Panc1 (cell line): ENCODE measurements around the gene QSOX1. TPM values are rescaled to one million over a fixed set of nuclear protein-coding genes. Genes with fewer than 3 reads are reported as not detected.

ENCODE experiments used
- ATAC-seq: fragments of 200-7000 bp; cut with Tn5 transposase; 2 replicates; pipeline ENCODE4 v1.9.1; 2020; ENCODE audit warnings: mild to moderate bottlenecking, moderate library complexity
- BruUV-seq: library from RNA; stranded (reverse); fragments of 400-500 nt; replicated peaks from 2 replicates; lab custom pipeline; 2021; lab: Mats Ljungman, UMichigan
- CTCF ChIA-PET: fragments of 300-600 bp; sonication (Branson Sonifier 250); formaldehyde crosslinking; loops from one replicate; lab custom pipeline; 2022; ENCODE audit warnings: antibody characterized with exemption; lab: Charles Lee
- POLR2A ChIA-PET: fragments of 300-600 bp; sonication (Branson Sonifier 250); formaldehyde crosslinking; loops from one replicate; lab custom pipeline; 2022; ENCODE audit warnings: antibody characterized with exemption; lab: Charles Lee
- DNase-seq: peaks from one replicate; pipeline ENCODE4 v3.0.0-alpha.2; 2010; ENCODE audit warnings: low read depth, low spot score
- H3K27ac ChIP-seq: 2 replicates; pipeline ENCODE4 v1.5.1; 2011; ENCODE audit warnings: mild to moderate bottlenecking, low read length, inconsistent platforms
- H3K27me3 ChIP-seq: fragments of 200-500 bp; sonication (Bioruptor generic); 2 replicates; pipeline ENCODE4 v1.6.0; 2014; ENCODE audit warnings: low read length, inconsistent platforms; ENCODE audit not compliant: control insufficient read depth, insufficient read depth
- H3K36me3 ChIP-seq: fragments of 200-500 bp; sonication (Bioruptor generic); 2 replicates; pipeline ENCODE4 v1.5.1; 2014; ENCODE audit warnings: inconsistent platforms, mild to moderate bottlenecking, low read length, moderate library complexity; ENCODE audit not compliant: control insufficient read depth, insufficient read depth
- H3K4me1 ChIP-seq: 2 replicates; pipeline ENCODE4 v1.5.1; 2011; ENCODE audit warnings: inconsistent platforms, mild to moderate bottlenecking, low read length, moderate library complexity; ENCODE audit not compliant: control insufficient read depth, insufficient read depth
- H3K4me3 ChIP-seq, 2 experiments: 2 replicates each; pipeline ENCODE4 v1.5.1; 2011 to 2012; ENCODE audit warnings: low read depth in 2 of 2, low read length in 2 of 2, mild to moderate bottlenecking in 2 of 2, inconsistent platforms in 1 of 2, moderate library complexity in 1 of 2
- H3K9me3 ChIP-seq: fragments of 200-500 bp; sonication (Bioruptor generic); 2 replicates; pipeline ENCODE4 v1.5.1; 2014; ENCODE audit warnings: low read depth, mild to moderate bottlenecking, inconsistent platforms, low read length, moderate library complexity; ENCODE audit not compliant: control insufficient read depth, insufficient read depth
- CTCF ChIP-seq: fragments of 450-650 bp; IDR thresholded peaks from 2 replicates; pipeline ENCODE4 v1.5.1; 2017; ENCODE audit warnings: mild to moderate bottlenecking
- POLR2AphosphoS5 ChIP-seq: IDR thresholded peaks from 2 replicates; pipeline ENCODE4 v1.6.1; 2012; ENCODE audit warnings: mild to moderate bottlenecking, low read depth, low read length, moderate library complexity
- REST ChIP-seq, 2 experiments: IDR thresholded peaks; 2 replicates each; pipeline ENCODE4 v1.6.1; 2011 to 2012; ENCODE audit warnings: low read depth in 2 of 2, control low read depth in 1 of 2, low read length in 1 of 2, mild to moderate bottlenecking in 1 of 2, moderate library complexity in 1 of 2; ENCODE audit not compliant: insufficient read depth in 1 of 2
- SIN3A ChIP-seq: IDR thresholded peaks from 2 replicates; pipeline ENCODE4 v1.6.1; 2012; ENCODE audit warnings: low read depth, mild to moderate bottlenecking, low read length, moderate library complexity, borderline replicate concordance; ENCODE audit not compliant: insufficient read depth
- TCF7L2 ChIP-seq: IDR thresholded peaks from 2 replicates; pipeline ENCODE4 v1.6.1; 2011; ENCODE audit warnings: mild to moderate bottlenecking, low read depth, low read length, inconsistent platforms
- in situ Hi-C: cut with HindIII; loops from 2 replicates; pipeline ENCODE4 v1.10.0; 2016; ENCODE audit warnings: low sequenced_read_pairs, low pct_unique_long_range_greater_than_20kb
- intact Hi-C: fragments of 100-400 bp; cut with micrococcal nuclease; formaldehyde crosslinking; loops from one replicate; pipeline ENCODE4 v1.10.0; 2022; ENCODE audit not compliant: unreplicated experiment
- total RNA-seq: library from RNA; stranded (reverse); gene quantifications from one replicate; pipeline ENCODE4 v1.2.1, GENCODE V29; 2021; ENCODE audit not compliant: unreplicated experiment

QSOX1 gene
- total RNA-seq, 1 experiment from 2014 or later: 152 TPM

GRCh38 chr1:180195401-180195800 is 40.7 kb downstream of the QSOX1 start:
- H3K27ac ChIP-seq: no peak overlapping the region
- POLR2A ChIA-PET: no interaction called here
- no peaks in the 10 kb centered on the region for H3K36me3 ChIP-seq
- ATAC-seq (no peak), DNase-seq (no peak)
- no peaks in the 10 kb centered on the region for H3K9me3 ChIP-seq
- TF ChIP-seq CTCF (no peak), TCF7L2 (no peak), POLR2AphosphoS5 (no peak), SIN3A (no peak), REST (IDR thresholded peaks at IDR 0.05; ENCODE audit: insufficient read depth in 1 of 2, low read depth in 2 of 2, low read length in 1 of 2) (no peak)
- no peaks in the 10 kb centered on the region for H3K27me3 ChIP-seq
- CTCF ChIA-PET: no interaction called here
- intact Hi-C loops (no loop called here), in situ Hi-C loops (no loop called here)
- no peak overlapping the region for H3K4me3 ChIP-seq
- BruUV-seq: no TSS peak
- no peaks in the 10 kb centered on the region for H3K4me1 ChIP-seq

GRCh38 chr1:180195916-180196315 is 41.2 kb downstream of the QSOX1 start:
- DNase-seq (no peak), ATAC-seq (no peak)
- no peak for TF ChIP-seq TCF7L2
- TF ChIP-seq POLR2AphosphoS5: no peak
- no peak for TF ChIP-seq SIN3A
- no peak for TF ChIP-seq CTCF
- no peak for TF ChIP-seq REST (IDR thresholded peaks at IDR 0.05; ENCODE audit: insufficient read depth in 1 of 2, low read depth in 2 of 2, low read length in 1 of 2)
- no peaks in the 10 kb centered on the region for H3K36me3 ChIP-seq
- ChIA-PET CTCF (no interaction called here), POLR2A (no interaction called here)
- H3K27me3 ChIP-seq: no peaks in the 10 kb centered on the region
- in situ Hi-C loops: no loop called here
- no peaks in the 10 kb centered on the region for H3K4me1 ChIP-seq
- intact Hi-C loops: no loop called here
- no peak overlapping the region for H3K4me3 ChIP-seq
- BruUV-seq: no TSS peak
- H3K9me3 ChIP-seq: no peaks in the 10 kb centered on the region
- H3K27ac ChIP-seq: no peak overlapping the region
